Stimulated activated naive B cell treated with anti-CD40 and anti-IgM and Interleukin-4, amounts not matched to agents 10 μg/mL and 1 μg/mL and 100 μg/mL, for 72 hours (primary cell): ENCODE data around the gene LCTL.

Experiments
- ATAC-seq, 2 donors: fragments of 150-1000 bp; cut with Tn5 transposase; replicated peaks; 2 replicates each; pipeline ENCODE4 v1.10.0; 2021; ENCODE audit warnings: moderate library complexity in 1 of 2
- DNase-seq: peaks from one replicate; pipeline ENCODE4 v3.0.0; 2021
- H3K27ac Mint-ChIP-seq: one replicate; pipeline ENCODE4 v1.8.0; 2022; ENCODE audit warnings: mild to moderate bottlenecking, mixed read lengths
- H3K27me3 Mint-ChIP-seq, 2 donors: one replicate each; pipeline ENCODE4 v1.8.0; 2022; ENCODE audit warnings: mixed read lengths in 2 of 2
- H3K36me3 Mint-ChIP-seq, 2 donors: one replicate each; pipeline ENCODE4 v1.8.0; 2022; ENCODE audit warnings: mixed read lengths in 2 of 2, mild to moderate bottlenecking in 1 of 2
- H3K4me1 Mint-ChIP-seq, 2 donors: one replicate each; pipeline ENCODE4 v1.8.0; 2022; ENCODE audit warnings: mixed read lengths in 2 of 2, mild to moderate bottlenecking in 1 of 2
- H3K4me3 Mint-ChIP-seq, 2 donors: one replicate each; pipeline ENCODE4 v1.8.0; 2022; ENCODE audit warnings: mild to moderate bottlenecking in 2 of 2, mixed read lengths in 2 of 2, moderate library complexity in 1 of 2
- H3K9me3 Mint-ChIP-seq, 2 donors: one replicate each; pipeline ENCODE4 v1.8.0; 2022; ENCODE audit warnings: mixed read lengths in 2 of 2, mild to moderate bottlenecking in 1 of 2

The LCTL gene

DNA sequence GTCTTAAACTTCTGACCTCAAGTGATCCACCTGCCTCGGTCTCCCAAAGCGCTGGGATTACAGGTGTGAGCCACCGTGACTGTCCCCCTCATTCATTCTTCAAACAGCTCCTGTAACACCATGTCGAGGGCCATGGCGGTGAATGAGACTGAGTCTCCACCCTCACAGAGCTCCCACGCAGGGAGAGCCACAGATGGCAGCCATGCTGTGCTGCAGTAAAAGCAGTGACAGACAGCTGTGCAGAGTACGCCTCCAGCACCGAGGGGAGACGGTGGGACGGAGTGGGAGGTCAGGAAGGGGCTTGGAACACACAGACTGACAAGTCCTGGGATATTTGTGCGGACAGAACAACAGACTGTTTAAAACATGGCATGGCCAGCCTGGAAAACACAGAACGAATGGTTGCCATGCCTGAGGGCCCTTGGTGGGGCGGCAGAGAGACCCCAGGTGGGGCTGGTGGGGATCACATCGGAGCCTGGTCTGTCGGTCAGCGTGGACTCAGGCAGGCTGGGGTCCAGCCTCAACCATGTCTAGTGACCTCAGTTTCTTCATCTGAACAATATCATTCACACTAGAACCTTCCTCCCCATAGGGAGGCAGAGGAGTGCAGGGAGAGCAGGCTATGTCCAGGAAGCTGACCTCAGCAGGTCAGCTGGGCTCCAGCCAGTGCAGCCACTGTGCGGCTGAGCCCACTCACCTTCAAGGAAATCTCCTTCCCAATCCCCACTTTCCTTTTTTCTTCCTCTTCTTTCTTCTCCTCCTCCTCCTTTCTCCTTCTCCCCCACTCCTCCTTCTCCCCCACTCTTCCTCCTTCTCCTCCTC lies 20.6 kb upstream of the LCTL start:
- Mint-ChIP-seq H3K27ac (no peak overlapping the region), H3K27me3 (peaks cover 12 to 30% of the 10 kb centered on the region in 2 donors), H3K4me3 (no peak overlapping the region), H3K36me3 (no peaks in the 10 kb centered on the region), H3K9me3 (no peaks in the 10 kb centered on the region), H3K4me1 (peaks cover 0 to 2% of the 10 kb centered on the region in 2 donors)
- ATAC-seq, result no peak
- DNase-seq, result no peak

DNA sequence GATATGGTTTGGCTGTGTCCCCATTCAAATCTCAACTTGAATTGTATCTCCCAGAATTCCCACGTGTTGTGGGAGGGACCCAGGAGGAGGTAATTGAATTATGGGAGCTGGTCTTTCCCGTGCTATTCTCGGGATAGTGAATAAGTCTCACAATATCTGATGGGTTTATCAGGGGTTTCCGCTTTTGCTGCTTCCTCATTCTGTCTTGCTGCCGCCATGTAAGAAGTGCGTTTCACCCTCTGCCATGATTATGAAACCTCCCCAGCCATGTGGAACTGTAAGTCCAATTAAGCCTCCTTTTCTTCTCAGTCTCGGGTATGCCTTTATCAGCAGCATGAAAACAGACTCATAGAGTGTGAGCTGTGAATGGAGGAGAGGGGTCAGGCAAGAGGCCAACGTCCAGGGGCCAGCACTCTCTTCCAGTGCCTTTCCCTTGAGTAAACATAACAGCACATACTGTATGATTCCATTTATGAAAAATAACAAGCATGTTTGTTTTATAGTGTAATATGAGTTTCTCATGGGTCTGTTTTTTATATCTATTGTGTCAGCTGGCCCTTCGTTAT lies 16.3 kb upstream of the LCTL start:
- Mint-ChIP-seq H3K4me3 (no peak overlapping the region), H3K9me3 (no peaks in the 10 kb centered on the region)

GRCh38 chr15:66580643-66581042 lies 14.8 kb upstream of the LCTL start:
- DNase-seq (no peak), ATAC-seq (peak in 1 of 2 donors; percentile 23)
- Mint-ChIP-seq H3K4me1 (no peaks in the 10 kb centered on the region), H3K9me3 (no peaks in the 10 kb centered on the region), H3K4me3 (no peak overlapping the region), H3K36me3 (no peaks in the 10 kb centered on the region), H3K27me3 (peaks cover 4 to 11% of the 10 kb centered on the region in 2 donors), H3K27ac (no peak overlapping the region)

More for the DNA sequence above, 16.3 kb upstream of the LCTL start:
- DNase-seq (no peak), ATAC-seq (no peak)
- Mint-ChIP-seq H3K36me3 (no peaks in the 10 kb centered on the region), H3K27ac (no peak overlapping the region), H3K4me1 (no peaks in the 10 kb centered on the region), H3K27me3 (peaks cover 4 to 23% of the 10 kb centered on the region in 2 donors)

- peaks cover 0 to 8% of the 10 kb centered on the region in 2 donors for H3K27me3 Mint-ChIP-seq
- H3K36me3 Mint-ChIP-seq, result no peaks in the 10 kb centered on the region
- H3K4me1 Mint-ChIP-seq, result peaks cover 6 to 12% of the 10 kb centered on the region in 2 donors
- H3K9me3 Mint-ChIP-seq, result no peaks in the 10 kb centered on the region
- H3K27ac Mint-ChIP-seq, result no peak overlapping the region
- DNase-seq, result no peak
- no peak overlapping the region for H3K4me3 Mint-ChIP-seq
- peak in 1 of 2 donors; percentile 46 for ATAC-seq
Observed at GRCh38 chr15:66578286-66578875, 12.6 kb upstream of the LCTL start.

GRCh38 chr15:66574596-66574950 lies 8.8 kb upstream of the LCTL start:
- no peak for ATAC-seq
- no peak for DNase-seq
- Mint-ChIP-seq H3K36me3 (peaks cover 0 to 4% of the 10 kb centered on the region in 2 donors), H3K4me1 (peaks cover 8 to 24% of the 10 kb centered on the region in 2 donors), H3K27me3 (no peaks in the 10 kb centered on the region), H3K4me3 (no peak overlapping the region), H3K9me3 (peaks cover 4 to 6% of the 10 kb centered on the region in 2 donors), H3K27ac (no peak overlapping the region)

- Mint-ChIP-seq H3K4me1 (peaks cover 8 to 24% of the 10 kb centered on the region in 2 donors), H3K27ac (peak overlapping the region; percentile 27), H3K9me3 (peaks cover 4 to 6% of the 10 kb centered on the region in 2 donors), H3K36me3 (peaks cover 0 to 4% of the 10 kb centered on the region in 2 donors), H3K4me3 (no peak overlapping the region), H3K27me3 (no peaks in the 10 kb centered on the region)
- ATAC-seq (peak in 1 of 2 donors; percentile 73), DNase-seq (no peak)
Observed at GRCh38 chr15:66573719-66574595, 8.2 kb upstream of the LCTL start.

DNA sequence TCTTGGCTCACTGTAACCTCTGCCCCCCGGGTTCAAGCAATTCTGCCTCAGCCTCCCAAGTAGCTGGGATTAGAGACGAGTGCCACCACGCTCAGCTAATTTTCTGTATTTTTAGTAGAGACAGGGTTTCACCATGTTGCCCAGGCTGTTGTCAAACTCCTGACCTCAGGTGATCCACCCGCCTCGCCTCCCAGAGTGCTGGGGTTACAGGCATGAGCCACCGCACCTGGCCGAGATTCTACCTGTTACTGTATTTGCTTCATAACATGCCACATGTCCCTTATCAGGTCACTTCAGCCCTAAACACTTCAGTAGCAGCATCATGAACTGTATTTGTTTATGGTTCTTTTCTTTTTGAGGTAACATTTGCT lies 7.5 kb upstream of the LCTL start:
- Mint-ChIP-seq H3K27ac (no peak overlapping the region), H3K27me3 (no peaks in the 10 kb centered on the region), H3K36me3 (peaks cover 0 to 4% of the 10 kb centered on the region in 2 donors), H3K4me3 (no peak overlapping the region), H3K4me1 (peaks cover 8 to 24% of the 10 kb centered on the region in 2 donors), H3K9me3 (peaks cover 4 to 6% of the 10 kb centered on the region in 2 donors)
- DNase-seq, result no peak
- ATAC-seq, result peak in 1 of 2 donors; percentile 10

- peaks cover 4 to 6% of the 10 kb centered on the region in 2 donors for H3K9me3 Mint-ChIP-seq
- peaks cover 10 to 26% of the 10 kb centered on the region in 2 donors for H3K4me1 Mint-ChIP-seq
- DNase-seq (no peak), ATAC-seq (no peak)
- H3K27me3 Mint-ChIP-seq, result peaks cover 0 to 2% of the 10 kb centered on the region in 2 donors
- H3K36me3 Mint-ChIP-seq, result peaks cover 0 to 4% of the 10 kb centered on the region in 2 donors
- H3K27ac Mint-ChIP-seq, result no peak overlapping the region
- no peak overlapping the region for H3K4me3 Mint-ChIP-seq
Observed at GRCh38 chr15:66572146-66572545, 6.3 kb upstream of the LCTL start.

GRCh38 chr15:66570842-66571478 lies 5.2 kb upstream of the LCTL start:
- H3K4me1 Mint-ChIP-seq, result peaks cover 15 to 33% of the 10 kb centered on the region in 2 donors
- H3K4me3 Mint-ChIP-seq, result no peak overlapping the region
- peaks cover 0 to 8% of the 10 kb centered on the region in 2 donors for H3K27me3 Mint-ChIP-seq
- H3K9me3 Mint-ChIP-seq, result peaks cover 4 to 6% of the 10 kb centered on the region in 2 donors
- H3K27ac Mint-ChIP-seq, result no peak overlapping the region
- H3K36me3 Mint-ChIP-seq, result peaks cover 0 to 4% of the 10 kb centered on the region in 2 donors
- ATAC-seq, result peak in 1 of 2 donors; percentile 37
- no peak for DNase-seq

DNA sequence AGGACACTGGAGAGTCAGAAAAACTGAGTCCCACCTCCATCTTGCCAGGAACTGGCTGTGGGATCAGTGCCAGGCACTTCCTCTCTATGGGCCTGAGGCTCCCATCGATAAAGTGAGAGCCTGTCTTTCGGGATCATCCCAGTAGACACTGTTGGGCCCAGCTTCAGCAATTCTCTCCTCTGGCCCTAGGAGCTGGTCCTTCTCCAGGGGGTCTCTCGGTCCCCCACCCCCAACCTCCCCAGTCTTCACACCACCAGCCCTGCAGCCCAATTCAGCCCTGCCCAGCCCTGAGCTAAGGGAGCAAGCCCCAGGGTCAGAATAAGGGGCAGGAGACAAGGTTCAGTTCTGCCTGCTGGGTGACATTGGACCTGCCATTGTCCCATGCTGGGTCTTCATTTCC lies 4.5 kb upstream of the LCTL start:
- Mint-ChIP-seq H3K4me3 (no peak overlapping the region), H3K36me3 (peaks cover 0 to 4% of the 10 kb centered on the region in 2 donors), H3K27ac (no peak overlapping the region), H3K9me3 (peaks cover 4 to 6% of the 10 kb centered on the region in 2 donors), H3K27me3 (peaks cover 0 to 8% of the 10 kb centered on the region in 2 donors), H3K4me1 (peaks cover 15 to 33% of the 10 kb centered on the region in 2 donors)
- DNase-seq (no peak), ATAC-seq (no peak)

DNA sequence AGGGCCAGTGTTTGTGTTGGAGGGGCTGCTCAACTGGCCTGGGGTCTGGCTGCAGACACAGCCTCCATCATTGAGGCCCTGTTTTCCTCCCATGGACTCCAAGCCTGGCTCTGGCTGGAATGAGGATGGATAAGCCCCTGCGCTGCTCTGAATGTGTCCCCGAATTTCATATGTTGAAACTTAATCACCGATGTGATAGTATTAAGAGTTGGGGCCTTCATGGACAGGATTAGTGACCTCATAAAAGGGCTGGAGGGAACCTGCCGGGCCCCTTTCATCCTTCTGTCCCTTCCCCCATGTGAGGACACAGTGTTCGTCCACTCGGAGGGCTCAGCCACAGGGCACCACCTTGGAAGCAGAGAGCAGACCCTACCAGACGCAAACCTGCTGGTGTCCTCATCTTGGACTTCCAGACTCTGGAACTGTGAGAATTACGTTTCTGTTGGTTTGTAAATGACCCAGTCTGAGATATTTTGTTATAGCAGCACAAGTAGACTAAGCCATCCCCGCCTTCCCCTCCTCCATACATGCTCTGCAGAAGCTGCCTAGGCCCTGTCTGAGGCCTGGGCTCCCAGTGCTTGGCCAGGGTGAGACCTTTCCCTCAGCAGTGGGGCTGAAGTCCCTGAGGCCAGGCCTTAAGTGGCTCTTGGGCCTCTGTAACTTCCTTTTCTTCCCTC lies 3.8 kb upstream of the LCTL start:
- Mint-ChIP-seq H3K36me3 (peaks cover 0 to 4% of the 10 kb centered on the region in 2 donors), H3K27ac (no peak overlapping the region), H3K4me1 (peaks cover 15 to 33% of the 10 kb centered on the region in 2 donors), H3K27me3 (peaks cover 0 to 8% of the 10 kb centered on the region in 2 donors), H3K9me3 (peaks cover 4 to 6% of the 10 kb centered on the region in 2 donors), H3K4me3 (no peak overlapping the region)
- ATAC-seq (no peak), DNase-seq (no peak)

DNA sequence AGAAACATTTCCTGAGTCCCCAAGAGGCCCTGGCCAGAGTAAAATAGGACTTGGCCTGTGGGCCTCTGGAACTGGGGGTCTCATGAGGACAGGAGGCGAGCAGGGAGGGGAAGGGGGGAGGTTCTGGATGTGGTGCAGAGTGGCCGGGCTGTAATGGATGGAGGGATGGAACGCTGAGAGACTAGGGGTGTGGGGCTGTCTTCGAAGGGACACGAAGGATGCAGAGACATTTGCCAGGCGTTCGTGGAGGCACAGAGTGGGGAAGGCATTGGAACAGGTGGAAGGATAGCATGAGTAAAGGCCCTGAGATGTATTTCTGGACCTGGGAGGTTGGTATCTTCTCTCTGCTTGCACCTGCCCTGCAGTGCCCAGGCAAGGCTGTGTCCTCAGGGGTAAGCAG lies 2.1 kb upstream of the LCTL start:
- H3K4me3 Mint-ChIP-seq, result no peak overlapping the region
- ATAC-seq (no peak), DNase-seq (no peak)
- H3K27ac Mint-ChIP-seq, result peak overlapping the region; percentile 62
- H3K36me3 Mint-ChIP-seq, result peaks cover 0 to 4% of the 10 kb centered on the region in 2 donors
- H3K27me3 Mint-ChIP-seq, result peaks cover 0 to 8% of the 10 kb centered on the region in 2 donors
- peaks cover 4 to 6% of the 10 kb centered on the region in 2 donors for H3K9me3 Mint-ChIP-seq
- H3K4me1 Mint-ChIP-seq, result peaks cover 8 to 20% of the 10 kb centered on the region in 2 donors

- peak overlapping the region in 1 of 2 donors; percentile 56 for H3K4me3 Mint-ChIP-seq
- no peak overlapping the region for H3K27ac Mint-ChIP-seq
- ATAC-seq, result peak; percentile 82 to 83
- peak; percentile 30 for DNase-seq
- H3K36me3 Mint-ChIP-seq, result peaks cover 0 to 4% of the 10 kb centered on the region in 2 donors
- peaks cover 8 to 20% of the 10 kb centered on the region in 2 donors for H3K4me1 Mint-ChIP-seq
- H3K9me3 Mint-ChIP-seq, result peaks cover 4 to 6% of the 10 kb centered on the region in 2 donors
- H3K27me3 Mint-ChIP-seq, result peaks cover 0 to 8% of the 10 kb centered on the region in 2 donors
Observed at GRCh38 chr15:66566963-66567531, 1.2 kb upstream of the LCTL start.
